PC-9 (cell line): ENCODE measurements around the gene SLC12A9. TPM values are rescaled to one million over a fixed set of nuclear protein-coding genes. Genes with fewer than 3 reads are reported as not detected.

Experiments used
- BruUV-seq: library from RNA; stranded (reverse); fragments of 400-500 nt; replicated peaks from 2 replicates; lab custom pipeline; 2021; lab: Mats Ljungman, UMichigan
- CTCF ChIA-PET: fragments of 300-600 bp; sonication (Branson Sonifier 250); formaldehyde crosslinking; loops from one replicate; lab custom pipeline; 2022; ENCODE audit warnings: antibody characterized with exemption; lab: Charles Lee
- POLR2A ChIA-PET: fragments of 300-600 bp; sonication (Branson Sonifier 250); formaldehyde crosslinking; loops from one replicate; lab custom pipeline; 2022; ENCODE audit warnings: antibody characterized with exemption; ENCODE audit not compliant: unreplicated experiment; lab: Charles Lee
- DNase-seq, 2 experiments: peaks; one replicate each; pipeline versions ENCODE4 v3.0.0 to v3.0.0-alpha.2; 2015 to 2022; ENCODE audit warnings: mixed read lengths in 1 of 2
- H2AFZ ChIP-seq: fragments of 200-600 bp; sonication (generic); 2 replicates; pipeline ENCODE4 v1.8.1; 2017; ENCODE audit warnings: antibody characterized with exemption
- H3F3A ChIP-seq: fragments of 200-600 bp; sonication (generic); 2 replicates; pipeline ENCODE4 v1.8.1; 2017; ENCODE audit warnings: antibody characterized with exemption, mild to moderate bottlenecking, low read depth; ENCODE audit not compliant: insufficient read depth
- H3K27ac ChIP-seq: fragments of 200-600 bp; sonication (generic); 2 replicates; pipeline ENCODE4 v1.6.1; 2016; ENCODE audit warnings: mixed run types
- H3K27me3 ChIP-seq: fragments of 200-600 bp; sonication (generic); 2 replicates; pipeline ENCODE4 v1.6.1; 2016; ENCODE audit warnings: low read depth, mixed run types; ENCODE audit not compliant: insufficient read depth
- H3K36me3 ChIP-seq: fragments of 200-600 bp; sonication (generic); 2 replicates; pipeline ENCODE4 v1.6.1; 2016; ENCODE audit warnings: low read depth, mixed run types
- H3K4me1 ChIP-seq: fragments of 200-600 bp; sonication (generic); replicated peaks from 2 replicates; pipeline ENCODE4 v1.6.1; 2016; ENCODE audit warnings: mixed run types; ENCODE audit not compliant: insufficient read depth
- H3K4me2 ChIP-seq: fragments of 200-600 bp; sonication (generic); 2 replicates; pipeline ENCODE4 v1.6.1; 2017; ENCODE audit warnings: mixed run types
- H3K4me3 ChIP-seq: fragments of 200-600 bp; sonication (generic); 2 replicates; pipeline ENCODE4 v1.6.1; 2016; ENCODE audit warnings: mixed run types
- H3K79me2 ChIP-seq: fragments of 200-600 bp; sonication (generic); 2 replicates; pipeline ENCODE4 v1.6.1; 2017; ENCODE audit warnings: low read depth, mixed run types
- H3K9me2 ChIP-seq: fragments of 200-600 bp; sonication (generic); 2 replicates; pipeline ENCODE4 v1.8.1; 2017; ENCODE audit warnings: mild to moderate bottlenecking; ENCODE audit not compliant: insufficient read depth
- H3K9me3 ChIP-seq: fragments of 200-600 bp; sonication (generic); 2 replicates; pipeline ENCODE4 v1.8.1; 2016; ENCODE audit warnings: low read depth; ENCODE audit not compliant: insufficient read depth
- H4K20me1 ChIP-seq: fragments of 200-600 bp; sonication (generic); 2 replicates; pipeline ENCODE4 v1.8.1; 2017; ENCODE audit not compliant: insufficient read depth
- EZH2 ChIP-seq: fragments of 200-600 bp; sonication (generic); IDR thresholded peaks from 2 replicates; pipeline ENCODE4 v1.8.0; 2017; ENCODE audit warnings: antibody characterized with exemption, low read depth
- intact Hi-C: fragments of 100-400 bp; cut with micrococcal nuclease; formaldehyde crosslinking; loops from one replicate; pipeline ENCODE4 v1.10.0; 2022; ENCODE audit not compliant: unreplicated experiment
- total RNA-seq: library from RNA; stranded (reverse); gene quantifications from 2 replicates; pipeline ENCODE4 v1.2.3, GENCODE V29; 2021
- TF ChIP-seq, protein P1 (sequence below): fragments of 200-600 bp; sonication (generic); conservative IDR thresholded peaks from 2 replicates; pipeline ENCODE4 v1.6.1; 2017; ENCODE audit warnings: mixed run types, antibody characterized with exemption, mild to moderate bottlenecking, moderate library complexity

The SLC12A9 gene
- total RNA-seq, 1 experiment from 2014 or later = 36.7 TPM

DNA sequence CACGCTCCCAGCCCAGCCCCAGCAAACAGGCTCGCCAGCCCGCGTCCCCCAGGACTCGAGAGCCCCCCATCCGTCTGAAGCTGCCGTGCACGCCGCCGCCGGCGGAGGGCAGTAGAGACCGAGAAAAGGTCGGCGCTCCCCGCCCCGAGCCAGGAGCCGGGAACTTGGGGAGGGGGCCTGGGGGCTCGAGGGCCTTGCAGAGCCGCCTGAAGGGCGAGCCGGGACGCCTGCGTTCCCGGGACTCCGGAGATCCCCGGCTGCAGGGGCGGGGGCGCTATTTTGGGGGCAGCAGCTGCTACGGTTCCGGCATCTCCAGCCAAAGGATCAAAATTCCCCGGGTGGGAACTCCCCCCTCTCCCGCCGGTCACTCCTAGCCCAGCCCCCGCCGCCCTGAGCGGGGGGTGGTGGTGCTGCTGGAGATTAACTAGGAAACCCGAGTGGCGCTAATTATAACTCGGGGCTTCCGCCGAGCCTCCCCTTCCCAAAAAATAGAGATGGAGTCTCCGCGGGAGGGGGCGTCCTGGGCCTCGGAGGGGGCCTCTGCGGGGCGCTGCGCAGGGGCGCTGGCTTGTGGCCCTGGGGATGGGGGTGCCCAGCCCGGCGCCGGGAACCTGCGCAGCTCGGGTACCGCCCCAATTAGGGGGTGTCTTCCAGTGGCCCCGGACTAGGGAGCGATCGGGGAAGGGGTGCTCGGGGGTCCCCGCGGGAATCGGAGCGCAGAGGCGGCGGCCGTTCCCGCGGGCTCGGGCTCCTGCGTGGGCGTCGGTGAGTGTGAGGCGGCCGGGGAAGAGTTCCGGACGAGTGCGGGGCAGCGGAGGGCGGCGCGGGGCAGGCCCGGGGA lies 42.6 kb downstream of the SLC12A9 start:
- no peaks in the 10 kb centered on the region for H4K20me1 ChIP-seq
- CTCF ChIA-PET = interaction anchor here (0.6 kb wide), 2 partner anchors 37 to 359 kb away, joined by 3 to 4 read pairs; no protein-coding TSS in a partner anchor
- no TSS peak for BruUV-seq
- POLR2A ChIA-PET = interaction anchor here (0.9 kb wide), 1 partner anchor 323 kb away, joined by 3 read pairs; the partner anchor contains the start of gene ZNHIT1
- H3K9me2 ChIP-seq = no peaks in the 10 kb centered on the region
- peaks cover 11% of the 10 kb centered on the region; the same call in 1 of the 2 replicates for H3K27me3 ChIP-seq
- no peak overlapping the region for H2AFZ ChIP-seq
- TF ChIP-seq, protein P1, sequence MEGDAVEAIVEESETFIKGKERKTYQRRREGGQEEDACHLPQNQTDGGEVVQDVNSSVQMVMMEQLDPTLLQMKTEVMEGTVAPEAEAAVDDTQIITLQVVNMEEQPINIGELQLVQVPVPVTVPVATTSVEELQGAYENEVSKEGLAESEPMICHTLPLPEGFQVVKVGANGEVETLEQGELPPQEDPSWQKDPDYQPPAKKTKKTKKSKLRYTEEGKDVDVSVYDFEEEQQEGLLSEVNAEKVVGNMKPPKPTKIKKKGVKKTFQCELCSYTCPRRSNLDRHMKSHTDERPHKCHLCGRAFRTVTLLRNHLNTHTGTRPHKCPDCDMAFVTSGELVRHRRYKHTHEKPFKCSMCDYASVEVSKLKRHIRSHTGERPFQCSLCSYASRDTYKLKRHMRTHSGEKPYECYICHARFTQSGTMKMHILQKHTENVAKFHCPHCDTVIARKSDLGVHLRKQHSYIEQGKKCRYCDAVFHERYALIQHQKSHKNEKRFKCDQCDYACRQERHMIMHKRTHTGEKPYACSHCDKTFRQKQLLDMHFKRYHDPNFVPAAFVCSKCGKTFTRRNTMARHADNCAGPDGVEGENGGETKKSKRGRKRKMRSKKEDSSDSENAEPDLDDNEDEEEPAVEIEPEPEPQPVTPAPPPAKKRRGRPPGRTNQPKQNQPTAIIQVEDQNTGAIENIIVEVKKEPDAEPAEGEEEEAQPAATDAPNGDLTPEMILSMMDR = peak; percentile 95
- TF ChIP-seq EZH2 = no peak
- H3F3A ChIP-seq = peaks cover 23% of the 10 kb centered on the region; the same call in 1 of the 2 replicates
- peak overlapping the region; percentile 63 for H3K4me2 ChIP-seq
- H3K27ac ChIP-seq = no peak overlapping the region
- peaks cover 18% of the 10 kb centered on the region for H3K4me1 ChIP-seq
- peak overlapping the region; percentile 30; the same call in 1 of the 2 replicates for H3K4me3 ChIP-seq
- intact Hi-C loops = loop anchor here (1.0 to 10.0 kb wide), 7 partner anchors 68 to 640 kb away; partner anchors contain the start of gene EPHB4
- H3K79me2 ChIP-seq = no peaks in the 10 kb centered on the region
- peak in 1 of 2 experiments; percentile 54 for DNase-seq
- H3K9me3 ChIP-seq = no peaks in the 10 kb centered on the region
- no peaks in the 10 kb centered on the region for H3K36me3 ChIP-seq

DNA sequence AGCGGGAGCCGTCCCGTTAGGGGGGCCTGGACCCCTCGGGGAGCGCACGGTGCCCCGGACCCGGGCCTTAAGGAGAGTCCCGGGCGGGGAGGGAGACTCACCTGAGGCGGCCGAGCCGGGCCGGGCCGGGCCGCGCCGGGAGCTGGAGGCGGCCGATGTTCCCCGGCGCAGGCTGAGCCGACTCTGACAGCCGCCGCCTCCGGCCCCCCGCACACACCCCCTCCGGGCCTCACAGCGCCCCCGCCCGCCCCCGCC lies 43.1 kb downstream of the SLC12A9 start, which contains the start of gene ACHE:
Gene ACHE (minus strand): TSS at position 188 of the 255 bp plus-strand sequence. CDS start 1,656 bp downstream, outside the sequence.
- ChIA-PET POLR2A (interaction anchor here (0.5 to 0.6 kb wide), 2 partner anchors 325 to 356 kb away, joined by 3 to 18 read pairs; no protein-coding TSS in a partner anchor), CTCF (interaction anchor here (0.6 kb wide), 1 partner anchor 371 kb away, joined by 3 read pairs; no protein-coding TSS in a partner anchor)
- peak within 1 kb of the TSS; percentile 63 for H3K4me2 ChIP-seq
- H3K36me3 ChIP-seq = no peaks in the 10 kb centered on the region
- H3K27ac ChIP-seq = no peak within 1 kb of the TSS
- no peak for TF ChIP-seq EZH2
- TF ChIP-seq, protein P1 = no peak
- H3K79me2 ChIP-seq = no peaks in the 10 kb centered on the region
- H3F3A ChIP-seq = peaks cover 17% of the 10 kb centered on the region; the same call in 1 of the 2 replicates
- H3K4me1 ChIP-seq = peaks cover 14% of the 10 kb centered on the region
- no peaks in the 10 kb centered on the region for H3K9me3 ChIP-seq
- DNase-seq = no peak
- no peaks in the 10 kb centered on the region for H4K20me1 ChIP-seq
- intact Hi-C loops = loop anchor here (1.0 to 10.0 kb wide), 3 partner anchors 71 to 639 kb away; no protein-coding TSS in a partner anchor
- no TSS peak for BruUV-seq
- peak within 1 kb of the TSS; percentile 30; the same call in 1 of the 2 replicates for H3K4me3 ChIP-seq
- no peak within 1 kb of the TSS for H2AFZ ChIP-seq
- H3K9me2 ChIP-seq = no peaks in the 10 kb centered on the region
- H3K27me3 ChIP-seq = peaks cover 11% of the 10 kb centered on the region; the same call in 1 of the 2 replicates

DNA sequence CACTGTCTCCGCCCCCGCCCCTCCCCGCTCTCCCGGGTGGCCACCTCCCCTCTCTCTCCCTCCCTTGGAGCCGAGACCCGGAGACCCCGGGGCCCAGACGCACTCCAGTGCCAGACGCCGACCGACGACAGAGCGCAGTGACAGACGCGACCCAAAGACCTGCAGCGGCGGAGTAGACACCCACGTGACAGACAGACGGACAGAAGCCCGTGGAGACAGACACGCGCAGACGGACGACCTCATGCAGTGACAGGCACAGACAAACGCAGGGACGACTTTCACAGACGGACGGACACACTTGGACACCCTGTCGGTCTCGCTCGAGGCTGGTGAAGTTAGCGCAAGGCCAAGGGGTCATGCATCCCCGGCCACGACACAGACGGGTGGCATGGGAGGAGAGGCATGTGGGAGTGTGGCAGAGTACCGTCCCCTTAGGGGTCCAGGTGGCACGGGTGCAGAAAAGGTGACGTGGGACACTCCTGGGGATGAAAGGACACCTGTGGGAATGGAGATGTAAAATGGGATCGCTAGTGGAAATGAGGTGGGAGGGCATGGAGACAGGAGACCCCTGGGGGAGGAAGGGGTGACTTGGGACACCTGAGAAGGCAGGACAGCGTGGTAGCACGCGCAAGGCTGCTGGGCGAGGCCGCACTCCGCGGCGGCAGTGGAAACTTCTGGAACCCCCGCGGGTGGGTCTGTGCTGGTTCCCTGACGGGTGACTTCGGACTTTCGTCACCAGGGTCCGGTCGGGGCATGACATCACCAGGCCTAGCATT lies 43.6 kb downstream of the SLC12A9 start:
- ChIA-PET POLR2A (interaction anchor here (0.5 to 0.6 kb wide), 2 partner anchors 325 to 356 kb away, joined by 3 to 18 read pairs; no protein-coding TSS in a partner anchor), CTCF (interaction anchor here (0.6 kb wide), 1 partner anchor 371 kb away, joined by 3 read pairs; no protein-coding TSS in a partner anchor)
- no peak for DNase-seq
- no peak overlapping the region for H3K27ac ChIP-seq
- BruUV-seq = no TSS peak
- H3K27me3 ChIP-seq = peaks cover 11% of the 10 kb centered on the region; the same call in 1 of the 2 replicates
- TF ChIP-seq, protein P1 = no peak
- no peak for TF ChIP-seq EZH2
- H3K9me3 ChIP-seq = no peaks in the 10 kb centered on the region
- H3K9me2 ChIP-seq = no peaks in the 10 kb centered on the region
- no peak overlapping the region for H2AFZ ChIP-seq
- H3K4me3 ChIP-seq = no peak overlapping the region
- H3F3A ChIP-seq = peaks cover 12% of the 10 kb centered on the region; the same call in 1 of the 2 replicates
- H3K79me2 ChIP-seq = no peaks in the 10 kb centered on the region
- H3K4me2 ChIP-seq = no peak overlapping the region
- no peaks in the 10 kb centered on the region for H4K20me1 ChIP-seq
- intact Hi-C loops = loop anchor here (1.0 to 10.0 kb wide), 5 partner anchors 70 to 639 kb away; no protein-coding TSS in a partner anchor
- H3K4me1 ChIP-seq = peaks cover 9% of the 10 kb centered on the region
- no peaks in the 10 kb centered on the region for H3K36me3 ChIP-seq
